GOT3 (cell line): ENCODE data around the gene MCM8.

Experiments
- DNase-seq: peaks from one replicate; lab custom pipeline; 2025; ENCODE audit warnings: mixed read lengths; lab: John Stamatoyannopoulos, UW

The MCM8 gene

DNA sequence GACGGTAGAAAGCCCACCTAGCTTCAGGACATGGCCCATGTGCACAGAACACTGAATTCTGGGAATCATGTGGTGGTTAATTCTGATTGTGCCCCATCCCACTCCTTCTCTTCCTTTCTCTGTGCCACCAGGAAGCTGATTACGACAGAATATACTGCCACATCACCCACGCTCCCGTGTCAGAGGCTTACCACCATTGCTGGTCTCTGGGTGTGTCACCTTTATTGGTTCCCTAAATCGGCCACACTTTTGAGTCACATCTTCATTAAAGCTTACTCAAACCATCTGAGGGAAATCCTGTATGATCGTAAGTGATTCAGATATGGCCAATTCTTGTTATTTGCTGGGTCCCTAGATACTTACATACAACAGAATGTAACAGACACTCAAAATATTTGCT lies 3.2 kb upstream of the MCM8 start:
- no peak for DNase-seq

DNA sequence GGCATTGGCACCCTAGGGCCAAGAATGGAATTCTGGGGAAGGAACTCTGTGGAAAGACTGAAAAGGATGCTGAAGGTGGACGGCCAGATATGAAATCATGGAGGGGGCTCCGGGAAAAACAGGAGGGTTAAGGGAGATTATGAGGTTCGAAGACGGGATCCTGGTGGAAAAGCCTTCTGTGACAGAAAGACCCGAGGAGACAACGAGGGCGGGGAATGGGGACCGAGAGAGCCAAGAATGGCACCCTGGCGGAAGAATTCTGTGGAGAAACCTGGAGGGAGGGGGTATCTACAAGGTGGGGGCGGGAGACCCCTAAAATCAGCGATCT lies 545 bp upstream of the MCM8 start:
- DNase-seq: no peak

DNA sequence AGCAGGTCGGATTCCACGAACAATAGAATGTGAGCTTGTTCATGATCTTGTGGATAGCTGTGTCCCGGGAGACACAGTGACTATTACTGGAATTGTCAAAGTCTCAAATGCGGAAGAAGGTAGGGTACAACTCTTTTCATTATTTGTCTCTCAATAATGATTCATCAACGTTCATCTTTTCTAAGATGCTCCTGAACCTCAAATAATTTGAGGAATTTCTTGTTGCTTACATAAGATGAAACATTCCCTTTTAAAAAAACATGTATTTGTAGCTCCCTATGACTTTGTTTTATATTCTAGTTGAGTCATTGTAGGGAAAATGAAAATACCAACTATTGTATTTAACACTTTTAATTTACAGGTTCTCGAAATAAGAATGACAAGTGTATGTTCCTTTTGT lies 17.0 kb downstream of the MCM8 start:
- no peak for DNase-seq

DNA sequence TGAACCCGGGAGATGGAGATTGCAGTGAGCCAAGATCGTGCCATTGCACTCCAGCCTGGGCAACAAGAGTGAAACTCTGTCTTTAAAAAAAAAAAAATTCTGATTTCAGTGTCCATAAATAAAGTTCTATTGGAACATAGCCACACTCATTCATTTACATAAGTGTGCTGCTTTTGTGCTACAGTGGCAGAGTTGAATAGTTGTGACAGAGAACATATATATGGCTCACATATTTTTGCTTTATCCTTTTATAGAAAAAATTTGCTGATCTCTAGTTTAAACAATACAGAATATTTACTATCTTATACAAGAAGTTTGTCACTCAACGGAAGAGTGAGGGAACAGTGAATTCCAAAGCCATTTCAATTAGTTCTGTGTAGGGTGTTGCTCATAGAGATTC lies 18.0 kb downstream of the MCM8 start:
- DNase-seq: no peak

DNA sequence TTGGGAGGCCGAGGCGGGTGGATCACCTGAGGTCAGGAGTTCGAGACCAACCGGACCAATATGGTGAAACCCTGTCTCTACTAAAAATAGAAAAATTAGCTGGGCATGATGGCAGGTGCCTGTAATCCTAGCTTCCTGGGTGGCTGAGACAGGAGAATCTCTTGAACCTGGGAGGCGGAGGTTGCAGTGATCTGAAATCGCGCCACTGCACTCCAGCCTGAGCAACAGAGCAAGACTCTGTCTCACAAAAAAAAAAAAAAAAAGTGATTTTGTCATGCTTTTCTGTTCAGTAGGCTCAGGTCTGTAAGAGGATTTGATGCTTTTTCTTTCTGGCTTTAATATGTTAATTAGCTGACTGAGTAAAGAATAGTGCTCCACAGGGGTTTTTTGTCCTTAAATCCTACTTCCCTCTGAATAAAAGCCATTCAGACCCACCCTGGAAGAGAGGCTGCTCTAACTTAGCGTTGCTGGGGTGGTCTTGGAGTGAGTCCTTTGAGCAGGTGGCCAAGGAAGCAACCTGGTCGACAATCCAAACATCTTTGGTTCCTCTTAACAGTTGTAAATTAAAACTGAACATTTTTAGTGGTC lies 19.0 kb downstream of the MCM8 start:
- DNase-seq: no peak

DNA sequence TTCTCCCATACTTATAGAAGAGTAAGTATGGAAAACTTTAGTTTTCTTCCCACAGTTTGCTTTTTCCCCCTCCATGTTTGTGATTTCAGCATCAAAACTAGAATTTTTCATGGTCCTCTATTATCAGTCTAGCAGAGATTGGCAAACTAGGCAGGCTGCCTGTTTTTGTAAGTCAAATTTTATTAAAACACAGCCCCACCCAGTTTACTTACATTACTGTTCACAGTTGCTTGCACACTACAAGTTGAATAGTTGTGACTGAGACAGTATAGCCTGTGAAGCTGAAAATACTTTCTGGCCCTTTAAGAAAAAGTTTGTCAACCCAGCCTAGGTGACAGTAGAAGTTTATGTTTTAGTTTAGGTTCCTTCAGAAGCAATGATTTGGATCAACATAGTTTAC lies 19.5 kb downstream of the MCM8 start:
- DNase-seq: no peak

DNA sequence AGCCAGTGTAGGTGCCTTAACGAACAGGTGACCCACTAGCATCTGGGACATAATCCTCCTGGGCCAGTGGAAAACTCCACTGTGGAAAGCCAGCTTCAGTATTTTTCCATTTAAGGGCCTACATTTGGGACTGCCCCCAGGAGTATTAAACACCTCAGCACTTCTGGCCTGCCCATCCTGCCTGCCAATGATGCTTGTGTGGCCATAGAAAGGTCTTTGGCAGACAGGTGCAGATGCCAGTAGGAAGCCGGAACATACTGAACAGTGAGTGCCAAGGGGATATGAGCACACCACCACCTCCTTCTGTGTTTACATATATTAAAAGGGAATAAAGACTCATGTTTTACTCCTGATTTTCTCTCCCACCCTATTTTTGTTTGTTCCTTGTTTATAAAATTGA lies 19.9 kb downstream of the MCM8 start:
- DNase-seq: no peak

DNA sequence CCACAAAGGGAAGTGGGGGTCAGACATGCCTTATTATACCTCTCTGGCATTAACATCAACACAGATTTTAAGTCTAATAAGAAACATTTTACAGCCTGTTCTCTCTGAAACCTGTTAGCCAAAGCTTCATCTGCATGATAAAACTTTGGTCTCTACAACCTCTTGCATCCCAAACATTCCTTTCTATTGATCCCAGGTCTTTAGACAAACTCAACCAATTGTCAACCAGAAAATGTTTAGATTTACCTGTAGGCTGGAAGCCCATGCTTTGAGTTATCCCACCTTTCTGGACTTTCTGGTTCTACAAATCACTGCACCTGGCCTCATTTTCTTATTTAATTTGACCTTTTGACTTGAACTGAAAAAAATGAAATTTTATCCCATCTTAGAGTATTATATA lies 20.8 kb downstream of the MCM8 start:
- DNase-seq: no peak

DNA sequence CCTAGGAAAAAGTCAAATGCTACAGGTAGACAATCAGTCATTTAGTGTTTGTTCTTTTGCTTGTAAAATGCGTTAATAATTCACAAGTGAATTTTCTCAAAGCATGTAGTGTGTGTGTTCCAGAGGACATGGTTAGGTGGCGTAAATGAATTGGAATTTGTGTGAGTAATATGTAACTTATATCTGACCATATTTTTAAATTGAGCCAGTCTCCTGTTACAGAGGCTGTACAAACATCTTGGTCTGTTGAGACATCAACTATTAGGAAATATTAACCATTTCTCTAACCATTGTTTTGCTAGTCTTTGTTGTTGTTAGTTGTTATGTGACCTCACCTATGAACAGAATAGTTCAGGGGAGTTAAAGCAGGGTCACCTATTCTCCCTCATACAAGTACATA lies 22.7 kb downstream of the MCM8 start:
- DNase-seq: no peak

DNA sequence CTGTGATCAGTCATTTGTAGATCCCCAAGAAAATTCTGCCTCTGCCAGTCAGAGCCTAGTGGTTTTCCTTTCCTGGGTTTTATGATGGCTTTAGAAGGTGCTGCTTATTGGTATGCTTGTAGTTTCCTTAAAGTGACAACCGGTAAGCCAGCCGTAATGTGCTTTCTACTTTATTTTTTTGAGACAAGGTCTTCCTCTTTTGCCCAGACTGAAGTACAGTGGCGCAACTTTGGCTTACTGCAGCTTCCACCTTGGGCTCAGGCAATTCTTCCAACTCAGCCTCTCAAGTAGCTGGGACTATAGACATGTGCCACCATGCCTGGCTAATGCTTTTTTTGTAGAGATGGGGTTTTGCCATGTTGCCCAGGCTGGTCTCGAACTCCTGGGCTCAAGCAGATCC lies 23.5 kb downstream of the MCM8 start:
- no peak for DNase-seq

DNA sequence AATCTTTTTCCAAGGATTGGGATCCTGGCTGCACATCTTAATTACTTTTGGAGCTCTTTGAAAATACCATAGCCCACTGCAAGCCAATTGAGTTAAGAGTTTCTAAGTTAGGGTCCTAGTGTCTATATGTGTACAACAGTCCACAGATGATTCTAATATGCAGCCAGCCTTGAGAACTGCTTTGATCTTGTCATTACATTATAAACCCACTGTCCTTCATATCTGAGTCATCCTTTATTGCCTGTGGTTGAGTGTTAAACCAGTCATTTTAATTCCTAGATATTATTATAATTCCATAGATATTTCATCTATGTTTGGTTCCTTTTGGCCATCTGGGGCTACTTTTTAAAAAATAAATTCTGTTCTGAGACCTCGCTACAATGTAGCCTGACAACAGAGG lies 24.1 kb downstream of the MCM8 start:
- no peak for DNase-seq

DNA sequence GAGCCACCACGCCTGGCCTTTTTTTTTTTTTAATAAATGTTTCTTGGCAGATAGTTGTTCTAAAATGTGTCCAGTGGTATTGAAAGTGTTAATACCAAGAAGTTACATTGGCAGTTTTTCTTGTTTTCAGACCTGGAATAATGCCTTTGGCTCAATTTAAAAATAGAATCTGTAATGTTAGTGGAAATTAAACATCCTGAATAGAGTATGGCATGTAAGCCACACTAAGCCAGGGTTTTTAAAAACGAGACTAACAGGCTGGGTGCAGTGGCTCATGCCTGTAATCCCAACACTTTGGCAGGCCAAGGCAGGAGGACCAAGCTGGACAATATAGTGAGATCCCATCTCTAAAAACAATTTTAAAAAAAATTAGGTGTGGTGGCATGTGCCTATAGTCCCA lies 25.3 kb downstream of the MCM8 start:
- DNase-seq: no peak

DNA sequence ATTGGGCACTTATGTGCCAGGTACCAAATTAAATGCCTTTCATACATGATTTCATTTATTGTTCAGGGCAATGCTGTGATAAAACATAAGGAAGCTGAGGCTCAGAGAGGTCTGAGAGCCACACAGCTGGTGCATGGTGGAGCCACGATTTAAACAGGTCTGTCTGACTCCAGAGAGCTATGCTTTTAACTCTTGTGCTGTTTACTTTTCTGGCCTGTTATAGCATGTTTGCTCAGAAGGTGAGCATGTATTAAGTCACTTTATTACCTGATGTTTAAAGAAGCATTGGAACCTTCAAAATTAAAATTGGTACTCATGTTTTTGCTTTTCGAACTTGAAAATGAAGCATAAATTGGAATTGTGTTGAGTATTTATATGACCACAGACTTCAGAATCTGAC lies 26.8 kb downstream of the MCM8 start:
- no peak for DNase-seq

DNA sequence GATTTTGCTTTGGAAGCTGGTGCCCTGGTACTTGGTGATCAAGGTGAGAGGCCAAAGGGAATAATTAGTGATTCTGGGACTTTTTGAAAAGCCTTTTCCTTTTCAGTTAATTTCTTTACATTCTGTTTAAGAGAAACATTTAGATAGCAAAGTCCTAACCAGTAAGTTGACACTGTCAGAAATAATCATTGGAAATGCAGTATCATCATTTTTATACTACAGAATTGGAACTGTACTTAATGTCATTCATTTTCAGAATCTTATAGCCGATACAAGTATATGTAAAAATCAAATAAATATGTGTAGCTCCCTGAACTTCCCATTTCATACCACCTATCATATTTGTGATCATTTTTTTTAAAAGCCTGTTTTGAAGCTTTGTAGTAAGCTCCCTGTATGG lies 27.5 kb downstream of the MCM8 start:
- no peak for DNase-seq

DNA sequence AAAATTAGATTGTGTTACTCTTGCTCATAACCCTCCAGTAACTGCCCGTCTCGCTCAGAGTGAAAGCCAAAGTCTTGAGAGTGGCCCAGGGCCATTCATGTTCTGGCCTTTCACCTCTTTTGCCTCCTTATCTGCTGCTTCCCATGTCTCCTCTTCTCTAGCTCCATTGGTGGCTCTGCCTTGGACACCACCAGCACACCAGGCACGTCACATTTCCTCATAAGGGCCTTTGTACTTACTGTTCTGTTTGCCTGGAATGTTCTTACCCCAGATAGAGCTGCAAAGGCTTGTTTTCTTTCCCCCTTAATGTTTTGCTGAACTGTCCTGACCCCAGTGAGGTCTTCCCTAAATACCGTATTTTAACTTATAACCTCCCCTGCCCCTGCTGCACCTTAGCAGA lies 29.3 kb downstream of the MCM8 start:
- no peak for DNase-seq

DNA sequence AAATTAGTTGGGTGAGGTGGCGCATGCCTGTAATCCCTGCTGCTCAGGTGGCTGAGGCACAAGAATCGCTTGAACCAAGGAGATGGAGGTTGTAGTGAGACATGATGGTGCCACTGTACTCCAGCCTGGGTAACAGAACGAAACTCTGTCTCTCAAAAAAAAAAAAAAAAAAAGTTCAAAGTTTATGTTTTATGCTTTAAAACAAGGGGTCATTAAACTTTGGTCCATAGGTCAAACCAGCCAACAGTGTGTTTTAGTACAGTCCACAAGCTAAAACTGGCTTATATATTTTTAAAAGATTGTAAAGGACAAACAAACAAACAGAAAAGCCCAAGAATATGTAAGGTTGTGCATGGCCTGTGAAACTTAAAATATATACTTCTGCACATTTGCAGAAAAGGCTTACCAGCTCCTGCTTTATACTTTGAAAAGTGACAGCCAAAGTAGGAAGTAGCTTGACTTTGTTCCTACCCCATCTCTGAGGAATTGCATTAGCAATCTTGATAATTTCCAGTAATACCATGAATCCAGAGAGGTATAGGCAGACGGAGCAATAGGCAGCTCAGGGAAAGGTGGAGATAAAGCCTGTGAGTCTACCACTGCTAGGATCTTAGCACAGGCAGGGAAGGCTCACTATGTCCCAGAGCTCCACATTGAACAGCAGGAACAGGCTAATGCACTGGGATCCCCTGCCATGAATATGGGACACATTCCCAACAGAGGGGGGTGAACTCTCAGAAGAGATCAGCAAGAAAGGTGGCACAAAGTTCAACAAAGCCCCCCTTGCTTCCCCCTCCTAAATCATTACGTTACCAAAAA lies 30.5 kb downstream of the MCM8 start:
- no peak for DNase-seq

DNA sequence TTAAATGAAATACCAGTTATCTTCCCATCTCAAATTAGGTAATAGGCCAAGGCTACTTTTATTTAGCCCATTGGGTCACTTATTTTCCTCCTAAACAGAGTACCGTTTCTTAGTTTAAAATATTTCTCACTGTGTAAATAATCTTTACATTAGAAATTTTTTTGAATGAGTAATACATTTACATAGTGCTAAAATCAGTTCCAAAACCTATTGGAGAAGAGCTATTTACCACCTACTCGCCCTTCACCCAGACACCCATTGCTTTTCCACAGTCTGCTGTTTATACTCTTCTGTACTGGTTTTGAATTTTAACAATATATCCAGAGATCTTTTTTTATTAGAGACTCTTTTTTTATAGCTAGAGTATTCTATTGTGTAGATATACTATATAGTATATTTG lies 36.9 kb downstream of the MCM8 start:
- no peak for DNase-seq

DNA sequence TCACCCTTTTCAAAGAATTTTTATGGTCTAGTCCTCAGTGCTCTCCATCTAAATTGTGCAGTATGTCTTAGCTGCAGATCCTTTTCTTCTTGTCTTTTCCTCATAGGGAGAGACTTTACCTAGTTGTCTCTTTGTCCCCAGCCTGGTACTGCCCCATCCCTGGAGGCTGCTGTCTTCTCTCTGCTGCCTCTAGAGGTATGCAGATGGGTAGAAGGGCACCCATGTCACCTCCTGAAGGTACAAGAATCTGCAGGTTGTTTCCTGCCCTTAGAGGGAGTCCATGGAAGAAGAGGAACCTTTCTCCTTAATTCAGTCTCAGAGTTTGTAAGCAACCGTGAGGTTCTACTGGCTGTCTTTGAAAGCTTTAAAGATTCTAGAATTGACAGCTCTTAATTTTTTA lies 39.1 kb downstream of the MCM8 start:
- no peak for DNase-seq

DNA sequence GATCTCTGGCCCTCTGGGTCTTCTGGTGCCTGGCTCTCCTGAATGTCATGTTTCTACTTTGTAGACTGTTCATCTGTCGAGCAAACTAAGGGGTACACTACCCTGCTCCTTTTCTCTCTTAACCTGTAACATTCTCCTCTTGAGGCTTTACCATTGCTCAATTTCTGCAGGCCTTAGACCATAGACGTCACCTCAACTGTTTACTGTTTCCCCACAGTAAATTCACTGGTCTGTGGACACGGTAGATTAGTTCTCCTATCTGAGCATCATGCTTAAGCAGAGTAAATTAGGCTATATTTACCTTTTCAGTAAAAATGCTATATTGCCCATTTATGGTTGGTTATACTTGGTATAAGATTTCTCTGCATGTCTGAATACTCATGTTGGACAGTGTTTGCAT lies 40.5 kb downstream of the MCM8 start:
- no peak for DNase-seq

DNA sequence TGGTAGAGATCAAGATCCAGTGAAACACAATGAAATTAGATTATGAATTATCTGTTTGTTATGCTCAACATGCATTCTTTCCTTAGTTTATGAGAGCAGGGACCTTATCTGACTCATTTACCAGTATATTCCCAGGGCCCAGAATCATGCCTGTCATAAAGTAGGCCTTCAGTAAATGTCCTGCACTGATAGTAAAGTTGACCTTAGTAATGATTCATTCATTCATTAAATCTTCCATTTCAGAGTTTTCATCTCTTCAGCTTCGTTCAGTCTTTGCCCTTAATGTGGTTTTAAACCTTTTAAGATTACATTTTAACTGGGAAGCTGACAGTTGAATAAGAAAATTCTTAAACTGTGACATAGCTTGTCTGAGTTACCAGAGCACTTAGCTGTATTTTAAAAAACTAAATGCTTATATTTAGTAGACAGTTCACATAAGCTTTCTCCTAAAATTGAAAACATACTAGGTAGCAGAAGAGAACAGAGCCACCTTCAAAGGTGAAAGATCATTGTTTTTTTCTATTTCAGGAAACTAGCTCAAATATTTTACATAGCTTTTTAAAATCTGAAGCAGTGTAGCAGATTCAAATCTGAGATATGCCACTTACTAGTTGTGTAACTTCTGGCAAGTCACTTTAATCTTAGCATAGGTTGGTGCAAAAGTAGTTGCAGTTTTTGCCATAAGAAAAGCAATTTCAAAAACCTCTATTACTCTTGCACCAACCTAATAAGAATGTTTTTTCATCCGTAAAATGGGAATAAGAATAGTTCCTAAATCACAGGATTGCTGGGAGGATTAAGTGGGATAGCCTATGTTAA lies 41.4 kb downstream of the MCM8 start:
- DNase-seq: no peak

DNA sequence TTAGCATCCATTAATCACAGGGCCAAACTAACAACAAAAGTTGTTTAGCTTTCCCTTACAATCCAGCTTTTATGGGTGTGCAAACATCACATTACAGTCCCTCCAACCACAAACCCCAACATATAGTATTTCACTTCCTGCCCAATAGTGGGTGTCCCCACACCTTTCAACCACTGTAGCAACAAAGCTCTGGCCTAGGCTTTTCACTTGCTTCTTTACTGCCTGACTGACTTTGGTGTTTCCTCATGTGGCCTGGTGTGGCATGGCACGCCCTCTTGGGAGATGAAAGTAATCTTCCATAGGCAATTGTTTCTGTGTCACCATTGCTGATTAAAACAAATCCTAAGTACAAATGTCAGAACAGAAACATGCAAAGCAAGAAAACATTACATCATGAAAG lies 46.3 kb downstream of the MCM8 start:
- no peak for DNase-seq

DNA sequence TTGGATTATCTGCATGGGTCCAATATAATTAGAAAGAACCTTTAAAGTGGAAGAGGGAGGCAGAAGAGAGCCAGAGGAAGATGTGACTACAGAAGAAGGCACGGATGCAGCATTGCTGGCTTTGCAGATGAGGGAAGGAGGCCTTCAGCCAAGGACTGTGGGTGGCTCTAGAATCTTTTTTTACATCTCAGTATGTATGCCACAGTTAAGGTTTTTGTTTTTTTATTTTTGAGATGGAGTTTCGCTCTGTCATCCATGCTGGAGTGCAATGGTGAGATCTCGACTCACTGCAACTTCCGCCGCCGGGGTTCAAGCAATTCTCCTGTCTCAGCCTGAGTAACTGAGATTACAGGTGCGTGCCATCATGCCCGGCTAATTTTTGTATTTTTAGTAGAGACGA lies 49.3 kb downstream of the MCM8 start:
- no peak for DNase-seq

DNA sequence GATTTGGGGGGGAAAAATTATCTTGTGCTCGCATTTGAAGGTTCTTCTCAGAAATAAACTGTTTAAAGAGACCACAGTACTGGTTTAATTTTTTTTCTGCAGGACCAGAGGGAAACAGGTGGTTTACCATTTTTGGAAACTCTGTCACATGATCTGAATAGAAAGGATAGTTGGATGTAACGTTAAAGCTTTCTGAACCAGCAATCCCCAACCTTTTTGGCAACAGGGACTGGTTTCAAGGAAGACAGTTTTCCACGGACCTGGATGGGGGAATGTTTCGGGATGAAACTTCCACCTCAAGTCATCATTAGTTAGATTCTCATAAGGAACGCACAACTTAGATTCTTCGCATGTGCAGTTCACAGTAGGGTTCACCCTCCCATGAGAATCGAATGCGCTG lies 50.4 kb downstream of the MCM8 start:
- DNase-seq: no peak

DNA sequence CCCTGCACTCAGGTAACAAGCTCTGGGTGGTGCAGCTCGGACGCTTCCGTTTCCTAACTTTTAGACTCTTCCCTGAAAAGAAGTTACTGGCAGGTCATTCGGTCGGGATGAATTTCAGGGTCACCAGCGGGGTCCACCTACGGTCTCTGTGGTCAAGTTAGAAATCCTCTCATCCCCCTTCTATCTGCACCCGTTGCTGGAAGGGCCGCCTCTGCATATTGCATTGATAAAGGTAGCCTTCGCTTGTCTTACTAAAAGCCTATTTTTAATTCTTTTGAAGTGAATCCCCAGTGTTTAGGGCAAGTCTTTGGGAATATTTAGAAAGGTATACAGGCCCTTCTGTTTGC lies 56.1 kb downstream of the MCM8 start:
- no peak for DNase-seq
